GM12873 (cell line): ENCODE measurements around the gene TLCD3B.

ENCODE experiments used
- TF ChIP-seq, protein P1 (sequence below): IDR thresholded peaks from 2 replicates; pipeline ENCODE4 v1.5.1; 2012; ENCODE audit warnings: low read depth, mild to moderate bottlenecking, moderate library complexity, low read length, control low read depth; ENCODE audit not compliant: insufficient read depth; ENCODE audit errors: missing control alignments

The TLCD3B gene

DNA sequence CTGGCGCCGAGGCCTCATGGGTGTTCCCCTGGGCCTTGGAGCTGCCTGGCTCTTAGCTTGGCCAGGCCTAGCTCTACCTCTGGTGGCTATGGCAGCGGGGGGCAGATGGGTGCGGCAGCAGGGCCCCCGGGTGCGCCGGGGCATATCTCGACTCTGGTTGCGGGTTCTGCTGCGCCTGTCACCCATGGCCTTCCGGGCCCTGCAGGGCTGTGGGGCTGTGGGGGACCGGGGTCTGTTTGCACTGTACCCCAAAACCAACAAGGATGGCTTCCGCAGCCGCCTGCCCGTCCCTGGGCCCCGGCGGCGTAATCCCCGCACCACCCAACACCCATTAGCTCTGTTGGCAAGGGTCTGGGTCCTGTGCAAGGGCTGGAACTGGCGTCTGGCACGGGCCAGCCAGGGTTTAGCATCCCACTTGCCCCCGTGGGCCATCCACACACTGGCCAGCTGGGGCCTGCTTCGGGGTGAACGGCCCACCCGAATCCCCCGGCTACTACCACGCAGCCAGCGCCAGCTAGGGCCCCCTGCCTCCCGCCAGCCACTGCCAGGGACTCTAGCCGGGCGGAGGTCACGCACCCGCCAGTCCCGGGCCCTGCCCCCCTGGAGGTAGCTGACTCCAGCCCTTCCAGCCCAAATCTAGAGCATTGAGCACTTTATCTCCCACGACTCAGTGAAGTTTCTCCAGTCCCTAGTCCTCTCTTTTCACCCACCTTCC, 43.5 kb downstream of the TLCD3B start:
- TF ChIP-seq, protein P1, sequence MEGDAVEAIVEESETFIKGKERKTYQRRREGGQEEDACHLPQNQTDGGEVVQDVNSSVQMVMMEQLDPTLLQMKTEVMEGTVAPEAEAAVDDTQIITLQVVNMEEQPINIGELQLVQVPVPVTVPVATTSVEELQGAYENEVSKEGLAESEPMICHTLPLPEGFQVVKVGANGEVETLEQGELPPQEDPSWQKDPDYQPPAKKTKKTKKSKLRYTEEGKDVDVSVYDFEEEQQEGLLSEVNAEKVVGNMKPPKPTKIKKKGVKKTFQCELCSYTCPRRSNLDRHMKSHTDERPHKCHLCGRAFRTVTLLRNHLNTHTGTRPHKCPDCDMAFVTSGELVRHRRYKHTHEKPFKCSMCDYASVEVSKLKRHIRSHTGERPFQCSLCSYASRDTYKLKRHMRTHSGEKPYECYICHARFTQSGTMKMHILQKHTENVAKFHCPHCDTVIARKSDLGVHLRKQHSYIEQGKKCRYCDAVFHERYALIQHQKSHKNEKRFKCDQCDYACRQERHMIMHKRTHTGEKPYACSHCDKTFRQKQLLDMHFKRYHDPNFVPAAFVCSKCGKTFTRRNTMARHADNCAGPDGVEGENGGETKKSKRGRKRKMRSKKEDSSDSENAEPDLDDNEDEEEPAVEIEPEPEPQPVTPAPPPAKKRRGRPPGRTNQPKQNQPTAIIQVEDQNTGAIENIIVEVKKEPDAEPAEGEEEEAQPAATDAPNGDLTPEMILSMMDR: no peak

DNA sequence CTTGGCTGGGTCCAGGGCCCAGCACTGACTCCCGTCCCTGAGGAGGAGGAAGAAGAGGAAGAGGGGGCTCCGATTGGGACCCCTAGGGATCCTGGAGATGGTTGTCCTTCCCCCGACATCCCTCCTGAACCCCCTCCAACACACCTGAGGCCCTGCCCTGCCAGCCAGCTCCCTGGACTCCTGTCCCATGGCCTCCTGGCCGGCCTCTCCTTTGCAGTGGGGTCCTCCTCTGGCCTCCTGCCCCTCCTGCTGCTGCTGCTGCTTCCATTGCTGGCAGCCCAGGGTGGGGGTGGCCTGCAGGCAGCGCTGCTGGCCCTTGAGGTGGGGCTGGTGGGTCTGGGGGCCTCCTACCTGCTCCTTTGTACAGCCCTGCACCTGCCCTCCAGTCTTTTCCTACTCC, 44.1 kb downstream of the TLCD3B start:
- TF ChIP-seq, protein P1: no peak

DNA sequence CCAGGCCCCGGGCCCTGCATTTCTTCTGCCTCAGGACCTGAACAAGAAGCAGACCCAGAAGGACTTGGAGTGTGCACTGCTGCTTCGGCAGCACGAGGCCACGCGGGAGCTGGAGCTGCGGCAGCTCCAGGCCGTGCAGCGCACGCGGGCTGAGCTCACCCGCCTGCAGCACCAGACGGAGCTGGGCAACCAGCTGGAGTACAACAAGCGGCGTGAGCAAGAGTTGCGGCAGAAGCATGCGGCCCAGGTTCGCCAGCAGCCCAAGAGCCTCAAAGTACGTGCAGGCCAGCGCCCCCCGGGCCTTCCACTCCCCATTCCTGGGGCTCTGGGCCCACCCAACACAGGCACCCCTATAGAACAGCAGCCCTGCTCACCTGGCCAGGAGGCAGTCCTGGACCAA, 44.8 kb downstream of the TLCD3B start:
- TF ChIP-seq, protein P1: no peak

DNA sequence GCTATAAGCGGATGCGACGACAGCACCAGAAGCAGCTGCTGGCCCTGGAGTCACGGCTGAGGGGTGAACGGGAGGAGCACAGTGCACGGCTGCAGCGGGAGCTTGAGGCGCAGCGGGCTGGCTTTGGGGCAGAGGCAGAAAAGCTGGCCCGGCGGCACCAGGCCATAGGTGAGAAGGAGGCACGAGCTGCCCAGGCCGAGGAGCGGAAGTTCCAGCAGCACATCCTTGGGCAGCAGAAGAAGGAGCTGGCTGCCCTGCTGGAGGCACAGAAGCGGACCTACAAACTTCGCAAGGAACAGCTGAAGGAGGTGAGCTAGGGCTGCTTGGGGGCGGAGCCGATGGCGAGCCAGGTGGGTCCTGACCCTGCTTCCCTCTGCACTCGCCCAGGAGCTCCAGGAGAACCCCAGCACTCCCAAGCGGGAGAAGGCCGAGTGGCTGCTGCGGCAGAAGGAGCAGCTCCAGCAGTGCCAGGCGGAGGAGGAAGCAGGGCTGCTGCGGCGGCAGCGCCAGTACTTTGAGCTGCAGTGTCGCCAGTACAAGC, 45.7 kb downstream of the TLCD3B start:
- TF ChIP-seq, protein P1: no peak

DNA sequence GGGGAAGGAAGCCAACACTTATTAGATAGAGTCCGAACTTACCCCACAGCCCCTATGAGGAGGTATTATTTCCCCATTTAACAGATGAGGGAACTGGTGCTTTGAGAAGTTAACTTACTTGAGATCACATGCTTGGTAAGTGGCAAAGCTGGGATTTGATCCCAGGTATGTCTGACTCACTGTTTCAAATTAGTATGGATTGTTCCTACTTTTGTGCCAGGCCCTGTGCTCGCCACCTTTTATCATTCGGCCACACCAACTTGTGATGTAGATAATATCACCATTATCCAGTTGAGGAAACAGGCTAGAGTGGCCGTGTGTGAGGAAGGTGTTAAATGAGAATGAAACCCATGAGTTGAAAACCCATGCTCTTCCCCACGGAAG, 46.3 kb downstream of the TLCD3B start:
- TF ChIP-seq, protein P1: no peak

DNA sequence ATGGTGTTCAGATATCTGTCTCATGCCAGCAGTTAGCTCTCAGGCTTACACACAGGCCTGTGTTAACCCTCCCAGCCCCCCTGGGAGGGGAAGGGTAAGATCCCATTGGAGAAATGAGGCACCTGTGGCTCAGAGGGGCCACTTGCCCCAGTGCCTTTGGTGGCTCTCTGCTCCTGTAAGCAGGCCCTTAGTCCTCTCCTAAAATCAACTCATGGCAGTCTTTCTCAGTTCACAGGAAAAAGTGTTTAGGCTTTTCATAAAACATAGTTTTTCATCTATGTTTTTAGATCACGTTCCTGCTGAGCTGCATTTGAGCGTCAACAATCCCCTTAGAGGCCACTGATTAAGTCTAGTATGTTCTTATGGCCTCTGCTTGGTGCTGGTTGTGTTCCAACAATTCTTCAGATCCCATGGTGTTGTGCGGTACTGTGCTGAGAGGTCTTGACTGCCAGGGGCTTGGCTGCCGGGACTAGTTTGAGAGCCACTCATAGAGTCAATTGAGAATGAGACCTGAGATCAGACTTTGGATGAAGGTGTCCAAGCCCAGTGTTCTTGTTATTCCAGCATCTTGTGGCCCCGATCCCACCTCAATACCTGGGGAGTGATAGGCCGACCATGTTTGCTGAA, 46.8 kb downstream of the TLCD3B start:
- TF ChIP-seq, protein P1: no peak

DNA sequence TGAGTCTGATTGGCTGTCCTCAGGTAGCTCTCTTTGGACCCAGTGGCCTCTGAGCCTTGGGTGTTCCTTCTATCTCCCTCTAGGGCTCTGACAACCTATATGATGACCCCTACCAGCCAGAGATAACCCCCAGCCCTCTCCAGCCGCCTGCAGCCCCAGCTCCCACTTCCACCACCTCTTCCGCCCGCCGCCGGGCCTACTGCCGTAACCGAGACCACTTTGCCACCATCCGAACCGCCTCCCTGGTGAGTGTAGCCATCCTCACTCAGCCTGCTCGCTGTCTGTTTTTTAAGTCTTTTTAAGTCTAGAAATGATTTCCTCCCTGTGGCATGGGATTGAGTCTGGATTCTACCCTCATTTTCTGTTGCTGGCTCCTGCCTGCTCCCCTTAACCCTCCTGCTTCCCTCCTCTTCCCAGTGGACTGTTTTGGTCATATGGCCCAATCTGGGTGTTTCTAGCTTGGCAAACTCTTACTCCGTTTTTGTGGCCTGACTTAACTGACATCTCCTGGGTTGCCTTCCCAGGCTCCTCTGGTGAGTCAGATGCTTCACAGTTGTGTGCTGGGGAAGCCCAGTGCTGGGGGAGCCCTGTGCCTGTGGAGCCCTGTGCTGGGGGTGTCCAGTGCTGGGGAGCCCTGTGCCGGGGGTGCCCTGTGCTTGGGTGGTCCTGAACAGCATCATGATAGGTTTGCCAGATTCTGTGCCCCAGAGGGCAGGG, 47.5 kb downstream of the TLCD3B start:
- TF ChIP-seq, protein P1: no peak
